ENCODE measurements around the gene HOXA6.

DNA sequence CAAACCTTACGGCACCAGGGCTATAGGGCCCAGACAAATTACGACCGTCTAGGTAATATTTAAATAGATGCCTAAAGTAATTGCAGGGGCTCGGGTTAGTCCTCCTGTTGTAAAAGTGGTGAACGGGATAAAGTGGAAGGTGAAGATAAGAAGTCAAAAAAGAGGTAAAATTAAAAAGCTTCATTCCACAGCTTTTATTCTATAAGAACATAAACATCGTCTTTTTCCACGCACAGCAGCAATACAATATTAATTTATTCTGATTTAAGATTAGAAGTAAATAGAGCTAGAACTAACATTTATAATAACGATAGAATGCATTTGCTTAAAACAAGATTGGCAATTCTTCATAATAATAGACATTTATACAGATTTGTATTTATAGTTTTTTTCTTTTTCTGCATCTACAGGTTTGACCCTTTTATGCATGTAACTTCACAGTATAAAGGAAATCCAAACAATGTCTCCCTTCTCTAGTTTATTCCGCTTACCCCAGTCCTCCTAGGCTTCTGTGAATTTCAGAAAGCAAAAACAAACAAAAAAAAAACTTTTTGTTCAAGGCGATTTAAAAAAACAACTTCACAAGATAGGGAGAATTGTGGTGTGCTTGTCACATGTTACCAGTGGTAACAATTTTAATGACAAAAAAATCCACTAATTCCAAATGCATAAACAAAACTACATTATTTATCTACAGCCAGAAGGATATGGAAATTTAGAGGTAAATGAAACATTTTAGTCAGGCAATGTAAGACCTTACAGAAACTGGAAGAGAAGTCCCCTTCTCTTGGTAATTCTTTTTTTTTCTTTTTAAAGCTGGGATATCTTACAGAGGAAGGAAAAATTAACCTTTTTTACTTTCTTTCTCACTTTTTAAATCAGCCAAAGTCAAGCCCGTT lies 23.1 kb upstream of the HOXA6 start:
- TF ChIP-seq, protein P1, sequence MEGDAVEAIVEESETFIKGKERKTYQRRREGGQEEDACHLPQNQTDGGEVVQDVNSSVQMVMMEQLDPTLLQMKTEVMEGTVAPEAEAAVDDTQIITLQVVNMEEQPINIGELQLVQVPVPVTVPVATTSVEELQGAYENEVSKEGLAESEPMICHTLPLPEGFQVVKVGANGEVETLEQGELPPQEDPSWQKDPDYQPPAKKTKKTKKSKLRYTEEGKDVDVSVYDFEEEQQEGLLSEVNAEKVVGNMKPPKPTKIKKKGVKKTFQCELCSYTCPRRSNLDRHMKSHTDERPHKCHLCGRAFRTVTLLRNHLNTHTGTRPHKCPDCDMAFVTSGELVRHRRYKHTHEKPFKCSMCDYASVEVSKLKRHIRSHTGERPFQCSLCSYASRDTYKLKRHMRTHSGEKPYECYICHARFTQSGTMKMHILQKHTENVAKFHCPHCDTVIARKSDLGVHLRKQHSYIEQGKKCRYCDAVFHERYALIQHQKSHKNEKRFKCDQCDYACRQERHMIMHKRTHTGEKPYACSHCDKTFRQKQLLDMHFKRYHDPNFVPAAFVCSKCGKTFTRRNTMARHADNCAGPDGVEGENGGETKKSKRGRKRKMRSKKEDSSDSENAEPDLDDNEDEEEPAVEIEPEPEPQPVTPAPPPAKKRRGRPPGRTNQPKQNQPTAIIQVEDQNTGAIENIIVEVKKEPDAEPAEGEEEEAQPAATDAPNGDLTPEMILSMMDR (IDR thresholded peaks at IDR 0.05): no peak
- TF ChIP-seq, protein P2, sequence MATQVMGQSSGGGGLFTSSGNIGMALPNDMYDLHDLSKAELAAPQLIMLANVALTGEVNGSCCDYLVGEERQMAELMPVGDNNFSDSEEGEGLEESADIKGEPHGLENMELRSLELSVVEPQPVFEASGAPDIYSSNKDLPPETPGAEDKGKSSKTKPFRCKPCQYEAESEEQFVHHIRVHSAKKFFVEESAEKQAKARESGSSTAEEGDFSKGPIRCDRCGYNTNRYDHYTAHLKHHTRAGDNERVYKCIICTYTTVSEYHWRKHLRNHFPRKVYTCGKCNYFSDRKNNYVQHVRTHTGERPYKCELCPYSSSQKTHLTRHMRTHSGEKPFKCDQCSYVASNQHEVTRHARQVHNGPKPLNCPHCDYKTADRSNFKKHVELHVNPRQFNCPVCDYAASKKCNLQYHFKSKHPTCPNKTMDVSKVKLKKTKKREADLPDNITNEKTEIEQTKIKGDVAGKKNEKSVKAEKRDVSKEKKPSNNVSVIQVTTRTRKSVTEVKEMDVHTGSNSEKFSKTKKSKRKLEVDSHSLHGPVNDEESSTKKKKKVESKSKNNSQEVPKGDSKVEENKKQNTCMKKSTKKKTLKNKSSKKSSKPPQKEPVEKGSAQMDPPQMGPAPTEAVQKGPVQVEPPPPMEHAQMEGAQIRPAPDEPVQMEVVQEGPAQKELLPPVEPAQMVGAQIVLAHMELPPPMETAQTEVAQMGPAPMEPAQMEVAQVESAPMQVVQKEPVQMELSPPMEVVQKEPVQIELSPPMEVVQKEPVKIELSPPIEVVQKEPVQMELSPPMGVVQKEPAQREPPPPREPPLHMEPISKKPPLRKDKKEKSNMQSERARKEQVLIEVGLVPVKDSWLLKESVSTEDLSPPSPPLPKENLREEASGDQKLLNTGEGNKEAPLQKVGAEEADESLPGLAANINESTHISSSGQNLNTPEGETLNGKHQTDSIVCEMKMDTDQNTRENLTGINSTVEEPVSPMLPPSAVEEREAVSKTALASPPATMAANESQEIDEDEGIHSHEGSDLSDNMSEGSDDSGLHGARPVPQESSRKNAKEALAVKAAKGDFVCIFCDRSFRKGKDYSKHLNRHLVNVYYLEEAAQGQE (IDR thresholded peaks at IDR 0.05; ENCODE audit: insufficient read depth in 1 of 2, low read depth in 2 of 2, low read length in 1 of 2): no peak
- TF ChIP-seq TCF7L2 (IDR thresholded peaks at IDR 0.05; ENCODE audit: low read depth, low read length): no peak

Data from Panc1 (cell line).